ENCODE results near the gene NUAK2.

The NUAK2 gene

GRCh38 chr1:205255941-205256780 is 65.4 kb downstream of the NUAK2 start (continued):
- TF ChIP-seq ZBTB17 (tag by site-specific recombination; IDR thresholded peaks at IDR 0.05) (peak; percentile 52; the same call in 1 of the 2 replicates), ZNF2 (tag by site-specific recombination; IDR thresholded peaks at IDR 0.05) (peak; percentile 62; the same call in 1 of the 2 replicates), ZNF76 (tag by site-specific recombination; IDR thresholded peaks at IDR 0.05; ENCODE audit: borderline replicate concordance, low read depth) (no peak), ZSCAN30 (tag by site-specific recombination; IDR thresholded peaks at IDR 0.05) (peak; percentile 81; the same call in 1 of the 2 replicates)
